SU-DHL-6 (cell line): ENCODE data around the gene JPH4.

Experiments used
- CTCF ChIP-seq: fragments of 200-600 bp; sonication (generic); IDR thresholded peaks from one replicate; pipeline ENCODE4 v1.5.1; 2017; ENCODE audit warnings: antibody characterized with exemption, mild to moderate bottlenecking, low read length, moderate library complexity; ENCODE audit not compliant: insufficient read depth, poor library complexity, severe bottlenecking
- EZH2phosphoT487 ChIP-seq: fragments of 200-600 bp; sonication (generic), shearing (Covaris generic); conservative IDR thresholded peaks from 2 replicates; pipeline ENCODE4 v1.6.1; 2018; ENCODE audit warnings: mild to moderate bottlenecking, antibody characterized with exemption, low read length, moderate library complexity, mixed read lengths

- TF ChIP-seq CTCF (no peak), EZH2phosphoT487 (no peak)
These were observed 31.7 kb upstream of the JPH4 start for GRCh38 chr14:23610090-23610814.
